AG04449 (cell line): ENCODE results near the gene GNG7.
A peak's percentile ranks its signal among the peaks of the same experiment; 100 is the strongest.
"Not testable (repeated sequence)": the region's sequence is repeated elsewhere in the genome, so short reads cannot be mapped to it uniquely, and the experiment has no call there.

ENCODE experiments used
- CTCF ChIA-PET: fragments of 350-600 bp; formaldehyde crosslinking; extraction: SDS; loops from one replicate; lab custom pipeline; 2021; ENCODE audit warnings: antibody characterized with exemption; lab: Yijun Ruan, JAX
- POLR2A ChIA-PET: fragments of 400-600, 350-600 bp; formaldehyde crosslinking; extraction: SDS; loops from one replicate; lab custom pipeline; 2020; ENCODE audit warnings: antibody characterized with exemption, inconsistent platforms; lab: Yijun Ruan, JAX
- DNase-seq: peaks from one replicate; pipeline ENCODE4 v3.0.0-alpha.2; 2010; ENCODE audit warnings: low read depth, low spot score
- H3K4me3 ChIP-seq: 2 replicates; pipeline ENCODE4 v1.5.1; 2011; ENCODE audit warnings: low read depth, mild to moderate bottlenecking, control low read depth, low read length
- CTCF ChIP-seq: IDR thresholded peaks from one replicate; pipeline ENCODE4 v1.5.1; 2011; ENCODE audit warnings: mild to moderate bottlenecking, moderate library complexity, low read length, control low read depth, inconsistent platforms; ENCODE audit not compliant: insufficient read depth; ENCODE audit errors: missing control alignments

The GNG7 gene

GRCh38 chr19:2543463-2544442 lies 158.7 kb downstream of the GNG7 start:
- H3K4me3 ChIP-seq, result peak overlapping the region; percentile 30
- TF ChIP-seq CTCF, result peak; percentile 57
- ChIA-PET CTCF (interaction anchor here (0.8 to 3.5 kb wide), 6 partner anchors 10 to 67 kb away, joined by 3 to 21 read pairs (median 6); partner anchors contain the start of gene GADD45B), POLR2A (interaction anchor here (0.7 to 5.6 kb wide), 10 partner anchors 11 to 67 kb away, joined by 3 to 194 read pairs (median 6); partner anchors contain the start of gene GADD45B)
- DNase-seq, result peak; percentile 93

- peak overlapping the region; percentile 27; the same call in 1 of the 2 replicates for H3K4me3 ChIP-seq
- not testable (repeated sequence) for DNase-seq
- CTCF ChIA-PET, result interaction anchor here (1.2 to 3.5 kb wide), 7 partner anchors 9 to 71 kb away, joined by 5 to 21 read pairs (median 8); partner anchors contain the start of gene GADD45B
Measured at GRCh38 chr19:2543072-2543462, 159.4 kb downstream of the GNG7 start.

GRCh38 chr19:2542341-2543069 lies 160.0 kb downstream of the GNG7 start:
- ChIA-PET POLR2A (interaction anchor here (0.8 to 5.6 kb wide), 8 partner anchors 37 to 69 kb away, joined by 3 to 194 read pairs (median 10); partner anchors contain the start of gene GADD45B), CTCF (interaction anchor here (0.8 to 3.5 kb wide), 8 partner anchors 9 to 72 kb away, joined by 3 to 21 read pairs (median 8); partner anchors contain the start of gene GADD45B)

More at GRCh38 chr19:2543072-2543462, 159.4 kb downstream of the GNG7 start:
- POLR2A ChIA-PET, result interaction anchor here (0.7 to 5.6 kb wide), 12 partner anchors 12 to 68 kb away, joined by 3 to 194 read pairs (median 4); partner anchors contain the start of gene GADD45B

GRCh38 chr19:2540646-2541454 lies 161.6 kb downstream of the GNG7 start:
- TF ChIP-seq CTCF, result peak; percentile 38
- ChIA-PET CTCF (interaction anchor here (1.1 to 3.5 kb wide), 9 partner anchors 11 to 74 kb away, joined by 3 to 21 read pairs (median 4); partner anchors contain the start of gene GADD45B), POLR2A (interaction anchor here (0.7 to 5.6 kb wide), 15 partner anchors 10 to 1929 kb away, joined by 3 to 194 read pairs (median 7); partner anchors contain the start of gene GADD45B)
- peak overlapping the region; percentile 40 for H3K4me3 ChIP-seq
- peak; percentile 92 for DNase-seq

More at GRCh38 chr19:2542341-2543069, 160.0 kb downstream of the GNG7 start:
- no peak overlapping the region for H3K4me3 ChIP-seq
- TF ChIP-seq CTCF, result no peak
- no peak for DNase-seq

GRCh38 chr19:2540251-2540645 lies 162.2 kb downstream of the GNG7 start:
- POLR2A ChIA-PET, result interaction anchor here (0.7 to 5.6 kb wide), 14 partner anchors 10 to 1929 kb away, joined by 3 to 194 read pairs (median 8); partner anchors contain the start of gene GADD45B
- CTCF ChIA-PET, result interaction anchor here (1.2 to 3.0 kb wide), 4 partner anchors 11 to 64 kb away, joined by 3 to 14 read pairs (median 6); partner anchors contain the start of gene GADD45B
- no peak for DNase-seq
- H3K4me3 ChIP-seq, result peak overlapping the region; percentile 40
- TF ChIP-seq CTCF, result no peak
